Raji (cell line): ENCODE data around the gene MRPL27.

Experiments
- POLR2A ChIP-seq: IDR thresholded peaks from 2 replicates; pipeline ENCODE4 v1.6.1; 2011; ENCODE audit warnings: low read depth, low read length, control low read depth; ENCODE audit not compliant: insufficient read depth

The MRPL27 gene

GRCh38 chr17:50345432-50346312 lies 27.3 kb downstream of the MRPL27 start, which contains the start of gene XYLT2:
XYLT2 (plus strand) TSS chr17:50346126; CDS start chr17:50346141, 15 bp downstream.
- peak; percentile 87 for TF ChIP-seq POLR2A

- TF ChIP-seq POLR2A, result no peak
These were observed 28.1 kb downstream of the MRPL27 start for GRCh38 chr17:50344731-50345365.

GRCh38 chr17:50339381-50339780 lies 33.6 kb downstream of the MRPL27 start:
- TF ChIP-seq POLR2A, result no peak

GRCh38 chr17:50338645-50339044 lies 34.3 kb downstream of the MRPL27 start:
- TF ChIP-seq POLR2A, result no peak

GRCh38 chr17:50337956-50338355 lies 35.0 kb downstream of the MRPL27 start:
- no peak for TF ChIP-seq POLR2A

GRCh38 chr17:50332196-50332595 lies 40.8 kb downstream of the MRPL27 start:
- TF ChIP-seq POLR2A, result no peak

GRCh38 chr17:50331085-50331791 lies 41.7 kb downstream of the MRPL27 start:
- TF ChIP-seq POLR2A, result no peak

- TF ChIP-seq POLR2A, result no peak
These were observed 42.7 kb downstream of the MRPL27 start for GRCh38 chr17:50330151-50330775.

GRCh38 chr17:50329716-50330115 lies 43.3 kb downstream of the MRPL27 start:
- TF ChIP-seq POLR2A, result no peak

- no peak for TF ChIP-seq POLR2A
These were observed 44.3 kb downstream of the MRPL27 start for GRCh38 chr17:50328363-50329325.

- no peak for TF ChIP-seq POLR2A
These were observed 46.1 kb downstream of the MRPL27 start for GRCh38 chr17:50326831-50327364.

GRCh38 chr17:50325906-50326305 lies 47.1 kb downstream of the MRPL27 start:
- no peak for TF ChIP-seq POLR2A

- no peak for TF ChIP-seq POLR2A
These were observed 49.9 kb downstream of the MRPL27 start for GRCh38 chr17:50323060-50323459.

- no peak for TF ChIP-seq POLR2A
These were observed 50.7 kb downstream of the MRPL27 start for GRCh38 chr17:50322271-50322670.
